OCI-LY3 (cell line): ENCODE measurements around the gene SMARCA4.
"Not testable (repeated sequence)": the region's sequence is repeated elsewhere in the genome, so short reads cannot be mapped to it uniquely, and the experiment has no call there.

Experiments used
- H2AFZ ChIP-seq: fragments of 200-600, 300-600 bp; shearing (Covaris generic); 2 replicates; pipeline ENCODE4 v1.6.0; 2014; ENCODE audit warnings: antibody characterized with exemption, low read depth, low read length
- H3K27ac ChIP-seq: fragments of 200-600, 300-600 bp; sonication (generic); 2 replicates; pipeline ENCODE4 v1.5.1; 2014; ENCODE audit warnings: mild to moderate bottlenecking, low read length, moderate library complexity, mixed read lengths
- H3K27me3 ChIP-seq: fragments of 200-600, 300-600 bp; sonication (generic); 2 replicates; pipeline ENCODE4 v1.6.1; 2014; ENCODE audit warnings: low read depth, low read length, mixed read lengths
- H3K36me3 ChIP-seq: fragments of 200-600, 300-600 bp; sonication (generic); replicated peaks from 2 replicates; pipeline ENCODE3; 2014; ENCODE audit warnings: low read depth, low read length, mixed read lengths
- H3K4me1 ChIP-seq: fragments of 300-600, 200-600 bp; sonication (generic); 2 replicates; pipeline ENCODE4 v1.6.1; 2014; ENCODE audit warnings: low read length, mixed read lengths
- H3K4me2 ChIP-seq: fragments of 200-600, 300-600 bp; sonication (generic); 2 replicates; pipeline ENCODE4 v1.6.1; 2014; ENCODE audit warnings: low read length, mixed read lengths
- H3K4me3 ChIP-seq: fragments of 300-600, 200-600 bp; sonication (generic); 2 replicates; pipeline ENCODE4 v1.5.1; 2014; ENCODE audit warnings: antibody characterized with exemption, mild to moderate bottlenecking, low read length, moderate library complexity
- H3K79me2 ChIP-seq: fragments of 300-600, 200-600 bp; shearing (Covaris generic); 2 replicates; pipeline ENCODE4 v1.6.1; 2014; ENCODE audit warnings: mild to moderate bottlenecking, low read length, mixed read lengths
- H3K9ac ChIP-seq: fragments of 300-600, 200-600 bp; shearing (Covaris generic); 2 replicates; pipeline ENCODE4 v1.6.0; 2014; ENCODE audit warnings: mild to moderate bottlenecking, low read length, moderate library complexity
- H3K9me3 ChIP-seq: fragments of 200-600, 300-600 bp; shearing (Covaris generic); 2 replicates; pipeline ENCODE4 v1.6.1; 2014; ENCODE audit warnings: low read length, mixed read lengths; ENCODE audit not compliant: insufficient read depth
- H4K20me1 ChIP-seq: fragments of 200-600, 300-600 bp; sonication (generic); 2 replicates; pipeline ENCODE4 v1.6.1; 2016; ENCODE audit warnings: low read length, mixed read lengths; ENCODE audit not compliant: insufficient read depth
- EZH2phosphoT487 ChIP-seq: fragments of 200-600 bp; shearing (Covaris generic); IDR thresholded peaks from 2 replicates; pipeline ENCODE4 v1.6.1; 2018; ENCODE audit warnings: antibody characterized with exemption, mixed run types, low read depth
- TF ChIP-seq, protein P1 (sequence below): fragments of 200-600, 300-600 bp; sonication (generic); IDR thresholded peaks from 2 replicates; pipeline ENCODE4 v1.5.1; 2014; ENCODE audit warnings: antibody characterized with exemption, low read length, low read depth

SMARCA4 gene

DNA sequence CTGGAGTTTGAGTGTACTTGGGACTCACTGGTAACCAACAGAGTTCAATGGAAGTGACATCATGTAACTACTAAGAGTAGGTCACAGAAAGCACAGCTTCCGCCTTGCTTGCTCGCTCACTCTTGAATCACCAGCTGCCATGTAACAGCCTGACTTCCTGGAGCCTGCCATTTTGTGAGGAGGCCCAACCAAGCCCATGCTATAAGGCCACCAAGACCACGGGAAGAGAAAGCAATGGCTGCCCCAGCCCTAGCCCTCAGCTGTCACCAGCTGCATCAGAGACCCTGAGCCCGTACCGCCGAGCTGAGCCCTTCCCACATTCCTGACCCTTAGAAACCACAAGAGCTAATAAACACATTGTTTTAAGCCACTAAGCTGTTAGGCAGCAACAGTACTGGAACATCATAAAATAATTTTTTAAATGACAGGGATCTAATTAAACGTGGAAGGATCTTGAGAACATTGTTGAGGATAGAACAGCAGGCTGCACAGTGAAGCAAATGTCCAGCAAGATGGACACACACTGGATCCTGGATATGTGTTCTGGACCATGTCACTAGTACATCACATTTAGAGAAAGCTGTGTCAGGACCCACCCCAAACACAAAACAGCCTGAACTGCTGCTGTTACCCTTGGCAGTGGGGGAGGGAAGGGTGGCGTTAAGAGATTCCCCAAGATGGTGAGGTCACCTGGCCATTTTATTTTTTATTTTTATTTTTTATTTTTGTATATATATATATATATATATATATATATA is 106.7 kb downstream of the SMARCA4 start:
- Histone ChIP-seq H3K4me2 (no peak overlapping the region), H3K4me1 (no peaks in the 10 kb centered on the region), H3K27me3 (no peaks in the 10 kb centered on the region), H3K27ac (no peak overlapping the region), H3K9ac (no peak overlapping the region), H3K9me3 (no peaks in the 10 kb centered on the region), H3K36me3 (peaks cover 19% of the 10 kb centered on the region), H3K79me2 (no peaks in the 10 kb centered on the region), H2AFZ (no peak overlapping the region), H4K20me1 (peaks cover 5% of the 10 kb centered on the region; the same call in 1 of the 2 replicates), H3K4me3 (no peak overlapping the region)
- TF ChIP-seq EZH2phosphoT487: no peak
- TF ChIP-seq, protein P1, sequence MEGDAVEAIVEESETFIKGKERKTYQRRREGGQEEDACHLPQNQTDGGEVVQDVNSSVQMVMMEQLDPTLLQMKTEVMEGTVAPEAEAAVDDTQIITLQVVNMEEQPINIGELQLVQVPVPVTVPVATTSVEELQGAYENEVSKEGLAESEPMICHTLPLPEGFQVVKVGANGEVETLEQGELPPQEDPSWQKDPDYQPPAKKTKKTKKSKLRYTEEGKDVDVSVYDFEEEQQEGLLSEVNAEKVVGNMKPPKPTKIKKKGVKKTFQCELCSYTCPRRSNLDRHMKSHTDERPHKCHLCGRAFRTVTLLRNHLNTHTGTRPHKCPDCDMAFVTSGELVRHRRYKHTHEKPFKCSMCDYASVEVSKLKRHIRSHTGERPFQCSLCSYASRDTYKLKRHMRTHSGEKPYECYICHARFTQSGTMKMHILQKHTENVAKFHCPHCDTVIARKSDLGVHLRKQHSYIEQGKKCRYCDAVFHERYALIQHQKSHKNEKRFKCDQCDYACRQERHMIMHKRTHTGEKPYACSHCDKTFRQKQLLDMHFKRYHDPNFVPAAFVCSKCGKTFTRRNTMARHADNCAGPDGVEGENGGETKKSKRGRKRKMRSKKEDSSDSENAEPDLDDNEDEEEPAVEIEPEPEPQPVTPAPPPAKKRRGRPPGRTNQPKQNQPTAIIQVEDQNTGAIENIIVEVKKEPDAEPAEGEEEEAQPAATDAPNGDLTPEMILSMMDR: no peak

DNA sequence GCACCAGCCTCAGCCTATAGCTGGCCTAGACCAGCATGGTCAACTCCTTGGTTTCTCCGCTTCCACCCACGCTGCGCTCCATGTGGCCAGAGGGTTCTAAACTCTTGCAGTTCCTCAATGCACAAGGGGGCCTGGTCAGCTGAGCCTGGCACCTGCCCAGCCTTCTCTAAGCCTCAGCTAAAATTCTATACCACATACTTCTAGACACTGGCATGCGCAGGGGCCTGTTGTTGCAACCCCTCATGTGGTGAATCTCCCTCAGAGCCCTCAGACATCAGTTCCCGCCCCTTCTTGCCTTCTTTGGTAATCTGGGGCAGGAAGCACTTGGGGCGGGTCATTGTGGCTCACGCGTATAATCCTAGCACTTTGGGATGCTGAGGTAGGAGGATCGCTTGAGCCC is 108.7 kb downstream of the SMARCA4 start:
- Histone ChIP-seq H3K27ac (no peak overlapping the region), H3K9ac (no peak overlapping the region), H3K4me2 (no peak overlapping the region), H3K36me3 (peaks cover 19% of the 10 kb centered on the region), H3K27me3 (no peaks in the 10 kb centered on the region), H3K79me2 (no peaks in the 10 kb centered on the region), H3K4me1 (no peaks in the 10 kb centered on the region), H4K20me1 (peaks cover 3% of the 10 kb centered on the region; the same call in 1 of the 2 replicates), H3K9me3 (no peaks in the 10 kb centered on the region), H3K4me3 (no peak overlapping the region), H2AFZ (no peak overlapping the region)
- no peak for TF ChIP-seq EZH2phosphoT487
- TF ChIP-seq, protein P1: no peak

DNA sequence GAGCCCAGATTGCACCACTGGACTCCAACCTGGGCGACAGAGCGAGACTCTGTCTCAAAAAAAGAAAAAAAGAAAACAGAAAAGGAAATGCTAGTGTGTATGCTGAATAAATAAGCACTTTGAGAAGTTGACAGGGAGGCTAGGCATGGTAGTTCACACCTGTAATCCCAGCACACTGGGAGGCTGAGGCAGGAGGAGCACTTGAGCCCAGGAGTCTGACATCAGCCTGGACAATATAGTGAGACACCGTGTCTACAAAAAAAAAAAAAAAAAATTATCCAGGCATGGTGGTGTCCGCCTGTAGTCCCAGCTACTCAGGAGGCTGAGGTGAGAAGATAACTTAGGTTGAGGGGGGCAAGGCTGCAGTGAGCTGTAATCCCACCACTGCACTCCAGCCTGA is 109.3 kb downstream of the SMARCA4 start:
- H3K9ac ChIP-seq: no peak overlapping the region
- no peak overlapping the region for H3K4me2 ChIP-seq
- no peak overlapping the region for H3K27ac ChIP-seq
- H3K36me3 ChIP-seq: peaks cover 15% of the 10 kb centered on the region
- H4K20me1 ChIP-seq: peaks cover 3% of the 10 kb centered on the region; the same call in 1 of the 2 replicates
- TF ChIP-seq, protein P1: no peak
- no peak for TF ChIP-seq EZH2phosphoT487
- H3K9me3 ChIP-seq: no peaks in the 10 kb centered on the region
- no peaks in the 10 kb centered on the region for H3K79me2 ChIP-seq
- H3K4me3 ChIP-seq: no peak overlapping the region
- no peak overlapping the region for H2AFZ ChIP-seq
- no peaks in the 10 kb centered on the region for H3K27me3 ChIP-seq
- H3K4me1 ChIP-seq: no peaks in the 10 kb centered on the region

DNA sequence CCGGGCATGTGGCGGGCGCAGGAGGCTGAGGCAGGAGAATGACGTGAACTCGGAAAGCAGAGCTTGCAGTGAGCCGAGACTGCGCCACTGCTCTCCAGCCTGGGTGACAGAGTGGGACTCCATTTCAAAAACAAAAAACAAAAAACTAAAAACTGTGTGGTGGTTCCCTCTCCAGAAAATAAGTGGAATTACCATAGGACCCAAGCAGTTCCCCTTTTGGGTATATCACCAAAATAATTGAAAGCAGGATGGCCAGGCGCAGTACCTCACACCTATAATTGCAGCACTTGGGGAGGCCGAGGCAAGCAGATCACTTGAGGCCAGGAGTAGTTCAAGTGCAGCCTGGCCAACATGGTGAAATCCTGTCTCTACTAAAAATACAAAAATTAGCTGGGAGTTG is 112.7 kb downstream of the SMARCA4 start:
- H3K4me3 ChIP-seq: no peak overlapping the region
- no peaks in the 10 kb centered on the region for H3K36me3 ChIP-seq
- no peak overlapping the region for H3K4me2 ChIP-seq
- no peak overlapping the region for H3K27ac ChIP-seq
- no peak overlapping the region for H3K9ac ChIP-seq
- no peak for TF ChIP-seq EZH2phosphoT487
- TF ChIP-seq, protein P1: no peak
- no peak overlapping the region for H2AFZ ChIP-seq
- peaks cover 3% of the 10 kb centered on the region; the same call in 1 of the 2 replicates for H4K20me1 ChIP-seq
- H3K4me1 ChIP-seq: no peaks in the 10 kb centered on the region
- no peaks in the 10 kb centered on the region for H3K79me2 ChIP-seq
- H3K27me3 ChIP-seq: no peaks in the 10 kb centered on the region
- no peaks in the 10 kb centered on the region for H3K9me3 ChIP-seq

DNA sequence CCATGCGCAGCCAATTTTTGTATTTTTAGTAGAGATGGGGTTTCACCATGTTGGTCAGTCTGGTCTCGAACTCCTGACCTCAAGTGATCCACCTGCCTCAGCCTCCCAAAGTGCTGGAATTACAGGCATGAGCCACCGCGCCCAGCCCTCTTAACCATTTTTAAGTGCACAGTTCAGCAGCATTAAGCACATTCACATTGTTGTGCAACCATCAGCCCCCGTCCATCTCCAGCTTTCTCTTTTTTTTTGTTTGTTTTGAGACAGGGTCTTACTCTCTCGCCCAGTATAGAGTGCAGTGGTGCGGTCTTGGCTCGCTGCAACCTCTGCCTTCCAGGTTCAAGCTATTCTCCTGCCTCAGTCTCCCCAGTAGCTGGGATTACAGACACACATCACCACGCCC is 116.0 kb downstream of the SMARCA4 start:
- H3K4me1 ChIP-seq, H3K36me3 ChIP-seq, H3K9ac ChIP-seq, H3K79me2 ChIP-seq, H2AFZ ChIP-seq, H3K27ac ChIP-seq, H3K4me2 ChIP-seq, H3K9me3 ChIP-seq, H4K20me1 ChIP-seq, H3K27me3 ChIP-seq, H3K4me3 ChIP-seq: not testable (repeated sequence)
